Upper lobe of left lung (tissue), 4 donors: ENCODE results near the gene ALDH1A3.

Experiments used
- CTCF ChIP-seq, 6 experiments: fragments of 450-650 bp in 4 of 6; fragments of 200-600 bp in 2 of 6; sonication (generic) in 2 of 6; IDR thresholded peaks; one replicate each; pipeline ENCODE4 v1.5.1; 2016 to 2019; ENCODE audit warnings: antibody characterized with exemption in 6 of 6
- POLR2A ChIP-seq, 4 donors: fragments of 450-650 bp; IDR thresholded peaks; one replicate each; pipeline ENCODE4 v1.5.1; 2016 to 2017; ENCODE audit warnings: antibody characterized with exemption in 4 of 4, mild to moderate bottlenecking in 2 of 4
- POLR2AphosphoS5 ChIP-seq, 2 donors: sonication (generic); formaldehyde crosslinking; IDR thresholded peaks; one replicate each; pipeline ENCODE4 v1.5.1; 2017; ENCODE audit warnings: antibody characterized with exemption in 2 of 2

GRCh38 chr15:100889385-100890050, 9.9 kb downstream of the ALDH1A3 start:
- TF ChIP-seq CTCF (IDR thresholded peaks at IDR 0.05) = no peak
- no peak for TF ChIP-seq POLR2A (IDR thresholded peaks at IDR 0.05)
- TF ChIP-seq POLR2AphosphoS5 (IDR thresholded peaks at IDR 0.05) = no peak
